Measurements from ENCODE around the gene MRFAP1.
"Not testable (repeated sequence)": the region's sequence is repeated elsewhere in the genome, so short reads cannot be mapped to it uniquely, and the experiment has no call there.

Gene MRFAP1

GRCh38 chr4:6634746-6635145, 5.7 kb upstream of the MRFAP1 start:
- H3K36me3 Mint-ChIP-seq, result no peaks in the 10 kb centered on the region
- no peaks in the 10 kb centered on the region for H3K4me1 Mint-ChIP-seq
- H3K27ac Mint-ChIP-seq, result no peak overlapping the region
- no peak for ATAC-seq (ENCODE audit: low read depth)
- no peaks in the 10 kb centered on the region for H3K9me3 Mint-ChIP-seq
- H3K27me3 Mint-ChIP-seq, result no peaks in the 10 kb centered on the region
- DNase-seq (ENCODE audit: low spot score in 2 of 2), result no peak
- H3K4me3 Mint-ChIP-seq, result no peak overlapping the region

GRCh38 chr4:6639137-6639680, 1.3 kb upstream of the MRFAP1 start:
- ATAC-seq (ENCODE audit: low read depth) (no peak), DNase-seq (ENCODE audit: low spot score in 2 of 2) (no peak)
- peaks cover 15% of the 10 kb centered on the region for H3K36me3 Mint-ChIP-seq
- H3K27me3 Mint-ChIP-seq, result no peaks in the 10 kb centered on the region
- peak overlapping the region; percentile 29 for H3K4me3 Mint-ChIP-seq
- no peaks in the 10 kb centered on the region for H3K9me3 Mint-ChIP-seq
- H3K27ac Mint-ChIP-seq, result no peak overlapping the region
- peaks cover 22% of the 10 kb centered on the region for H3K4me1 Mint-ChIP-seq

DNA sequence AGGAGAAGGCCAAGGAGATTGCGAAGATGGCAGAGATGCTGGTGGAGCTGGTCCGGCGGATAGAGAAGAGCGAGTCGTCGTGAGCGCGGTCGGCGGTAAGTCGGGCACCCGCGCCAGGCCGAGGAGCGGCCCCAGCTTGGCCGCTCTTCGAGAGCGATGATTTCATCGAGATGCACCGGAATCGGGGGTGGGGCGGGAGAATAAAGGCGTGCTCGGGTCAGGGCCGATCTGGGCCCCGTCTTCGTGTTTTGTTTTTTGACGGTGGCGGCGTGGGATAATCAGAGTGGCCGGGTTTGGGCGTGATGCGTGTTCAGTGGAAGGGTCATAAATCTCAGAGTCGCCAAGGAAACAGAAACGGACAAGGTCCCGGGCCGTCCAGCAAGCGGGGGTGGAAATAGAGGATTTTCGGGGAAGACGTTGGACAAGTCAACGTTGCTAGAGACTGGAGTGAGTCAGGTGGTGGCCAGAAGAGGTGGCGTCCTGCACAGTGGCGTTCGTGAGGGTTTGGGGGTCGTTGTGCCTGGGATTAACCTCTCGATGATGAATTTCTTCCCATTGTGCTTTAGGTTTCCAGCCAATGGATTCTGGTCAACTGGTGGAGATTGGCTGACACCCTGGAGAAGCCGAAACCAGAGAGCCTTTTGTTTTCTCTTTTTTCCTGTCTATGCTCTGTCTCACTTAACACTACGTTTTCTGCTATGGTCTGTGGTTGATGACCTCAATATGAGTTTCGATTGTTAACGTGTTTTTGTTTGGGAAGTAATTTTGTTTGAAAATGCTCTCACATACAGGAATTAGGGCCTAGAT, 882 bp downstream of the MRFAP1 start:
- H3K36me3 Mint-ChIP-seq, result peaks cover 15% of the 10 kb centered on the region
- ATAC-seq (ENCODE audit: low read depth) (peak; percentile 41), DNase-seq (ENCODE audit: low spot score in 2 of 2) (peak in 1 of 2 donors; percentile 42)
- H3K4me1 Mint-ChIP-seq, result peaks cover 22% of the 10 kb centered on the region
- peak overlapping the region; percentile 98 for H3K4me3 Mint-ChIP-seq
- peak overlapping the region; percentile 99 for H3K27ac Mint-ChIP-seq
- no peaks in the 10 kb centered on the region for H3K27me3 Mint-ChIP-seq
- no peaks in the 10 kb centered on the region for H3K9me3 Mint-ChIP-seq

DNA sequence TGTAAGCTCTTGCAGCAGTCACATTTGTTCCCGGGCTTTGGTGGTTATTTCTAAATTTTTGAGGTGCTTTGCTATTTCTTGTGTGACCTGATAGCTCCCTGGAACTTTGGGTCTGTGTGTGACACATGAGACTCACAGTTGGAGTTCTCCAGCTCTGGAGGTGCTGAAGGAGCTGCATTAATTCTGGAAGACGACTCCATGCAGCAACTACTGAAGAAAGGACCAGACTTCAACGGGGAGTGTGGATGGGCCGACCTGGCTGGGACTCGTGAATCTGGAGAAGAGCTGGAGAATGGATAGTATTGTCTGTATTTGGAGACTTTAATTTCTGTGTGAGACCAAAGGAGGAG, 1.5 kb downstream of the MRFAP1 start:
- DNase-seq (ENCODE audit: low spot score in 2 of 2), result no peak
- Mint-ChIP-seq H3K9me3 (no peaks in the 10 kb centered on the region), H3K36me3 (peaks cover 15% of the 10 kb centered on the region), H3K4me1 (peaks cover 22% of the 10 kb centered on the region), H3K27ac (peak overlapping the region; percentile 99), H3K4me3 (peak overlapping the region; percentile 98), H3K27me3 (no peaks in the 10 kb centered on the region)
- no peak for ATAC-seq (ENCODE audit: low read depth)

DNA sequence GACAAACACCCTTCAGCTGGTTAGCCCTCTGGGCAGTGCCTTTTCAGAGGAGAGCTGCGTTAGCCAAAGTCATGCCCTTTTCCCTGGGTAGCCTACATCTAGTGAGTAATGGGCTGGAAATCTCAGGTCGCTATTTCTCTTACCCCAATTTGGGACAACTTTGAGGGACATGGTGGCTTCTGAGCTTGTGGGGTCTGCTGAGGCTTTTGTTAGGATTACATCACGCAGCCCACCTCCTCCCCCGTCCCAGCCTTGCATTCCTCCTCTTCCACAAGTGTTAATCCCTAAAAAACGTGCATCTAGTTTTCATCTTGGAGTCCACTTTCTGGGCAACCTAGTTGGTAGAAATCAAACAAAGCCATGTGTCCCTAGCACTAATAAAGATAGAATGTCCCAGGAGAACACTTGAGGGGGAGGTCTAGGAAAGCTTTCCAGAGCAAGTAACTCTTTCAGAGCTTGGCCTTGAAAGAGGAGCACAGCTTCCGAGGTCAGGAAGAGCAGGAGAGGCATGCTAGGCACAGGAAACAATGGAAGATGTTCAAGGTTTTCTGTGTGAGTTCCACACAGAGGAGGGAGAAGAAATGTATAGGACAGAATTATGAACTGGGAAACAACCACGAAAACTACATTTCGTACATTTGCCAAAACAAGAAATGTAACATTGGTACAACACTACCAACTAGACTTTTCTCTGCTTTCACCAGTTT, 2.8 kb downstream of the MRFAP1 start:
- H3K4me3 Mint-ChIP-seq, result no peak overlapping the region

DNA sequence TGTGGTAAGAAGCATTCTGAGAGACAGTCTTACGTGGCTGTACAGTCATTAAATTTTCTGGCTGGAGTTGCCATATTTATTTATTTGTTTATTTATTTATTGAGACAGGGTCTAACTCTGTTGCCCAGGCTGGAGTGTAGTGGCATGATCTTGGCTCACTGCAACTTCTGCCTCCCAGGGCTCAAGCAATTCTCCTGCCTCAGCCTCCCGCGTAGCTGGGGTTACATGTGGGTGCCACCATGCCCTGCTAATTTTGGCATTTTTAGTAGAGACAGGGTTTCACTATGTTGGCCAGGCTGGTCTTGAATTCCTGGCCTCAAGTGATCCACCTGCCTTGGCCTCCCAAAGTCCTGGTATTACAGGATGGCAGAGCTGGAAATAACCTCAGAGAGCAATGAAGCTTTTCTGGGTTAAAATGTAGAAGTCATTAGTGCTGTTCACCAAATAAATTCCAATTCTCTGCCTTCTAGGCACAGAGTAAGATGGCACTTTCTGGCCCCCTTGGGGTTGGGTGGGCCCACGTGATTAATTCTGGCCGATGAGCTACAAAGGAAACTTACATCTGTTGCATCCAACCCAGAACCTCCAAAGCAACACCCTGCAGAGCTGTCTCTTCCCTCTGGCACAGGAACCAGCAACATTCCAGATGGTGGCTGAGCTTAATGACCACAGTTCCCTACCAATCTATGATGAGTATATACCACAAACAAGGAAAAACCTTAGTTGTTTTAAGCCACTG, 4.5 kb downstream of the MRFAP1 start:
- H3K27me3 Mint-ChIP-seq, result no peaks in the 10 kb centered on the region
- DNase-seq (ENCODE audit: low spot score in 2 of 2) (no peak), ATAC-seq (ENCODE audit: low read depth) (no peak)
- peaks cover 15% of the 10 kb centered on the region for H3K36me3 Mint-ChIP-seq
- H3K27ac Mint-ChIP-seq, result no peak overlapping the region
- peaks cover 22% of the 10 kb centered on the region for H3K4me1 Mint-ChIP-seq
- no peaks in the 10 kb centered on the region for H3K9me3 Mint-ChIP-seq
- no peak overlapping the region for H3K4me3 Mint-ChIP-seq

More for the DNA sequence above, 2.8 kb downstream of the MRFAP1 start:
- DNase-seq (ENCODE audit: low spot score in 2 of 2) (no peak), ATAC-seq (ENCODE audit: low read depth) (no peak)
- H3K9me3 Mint-ChIP-seq, result no peaks in the 10 kb centered on the region
- peaks cover 15% of the 10 kb centered on the region for H3K36me3 Mint-ChIP-seq
- peaks cover 22% of the 10 kb centered on the region for H3K4me1 Mint-ChIP-seq
- H3K27me3 Mint-ChIP-seq, result no peaks in the 10 kb centered on the region
- H3K27ac Mint-ChIP-seq, result peak overlapping the region; percentile 99

GRCh38 chr4:6647169-6647568, 6.7 kb downstream of the MRFAP1 start:
- no peaks in the 10 kb centered on the region for H3K9me3 Mint-ChIP-seq
- peaks cover 10% of the 10 kb centered on the region for H3K4me1 Mint-ChIP-seq
- ATAC-seq (ENCODE audit: low read depth), result no peak
- no peak overlapping the region for H3K27ac Mint-ChIP-seq
- no peak for DNase-seq (ENCODE audit: low spot score in 2 of 2)
- no peaks in the 10 kb centered on the region for H3K27me3 Mint-ChIP-seq
- H3K4me3 Mint-ChIP-seq, result no peak overlapping the region
- peaks cover 5% of the 10 kb centered on the region for H3K36me3 Mint-ChIP-seq

- no peak for DNase-seq (ENCODE audit: low spot score in 2 of 2)
- H3K27ac Mint-ChIP-seq, result no peak overlapping the region
- no peak overlapping the region for H3K4me3 Mint-ChIP-seq
- peaks cover 3% of the 10 kb centered on the region for H3K36me3 Mint-ChIP-seq
- peaks cover 7% of the 10 kb centered on the region for H3K4me1 Mint-ChIP-seq
- ATAC-seq (ENCODE audit: low read depth), result no peak
- H3K9me3 Mint-ChIP-seq, result no peaks in the 10 kb centered on the region
- H3K27me3 Mint-ChIP-seq, result no peaks in the 10 kb centered on the region
These were observed 7.2 kb downstream of the MRFAP1 start for GRCh38 chr4:6647582-6648230.

- ATAC-seq (ENCODE audit: low read depth), result no peak
- Mint-ChIP-seq H3K9me3 (no peaks in the 10 kb centered on the region), H3K27ac (no peak overlapping the region), H3K36me3 (no peaks in the 10 kb centered on the region), H3K4me3 (no peak overlapping the region), H3K27me3 (peaks cover 2% of the 10 kb centered on the region), H3K4me1 (no peaks in the 10 kb centered on the region)
- DNase-seq (ENCODE audit: low spot score in 2 of 2), result no peak
These were observed 8.7 kb downstream of the MRFAP1 start for GRCh38 chr4:6649216-6649615.

DNA sequence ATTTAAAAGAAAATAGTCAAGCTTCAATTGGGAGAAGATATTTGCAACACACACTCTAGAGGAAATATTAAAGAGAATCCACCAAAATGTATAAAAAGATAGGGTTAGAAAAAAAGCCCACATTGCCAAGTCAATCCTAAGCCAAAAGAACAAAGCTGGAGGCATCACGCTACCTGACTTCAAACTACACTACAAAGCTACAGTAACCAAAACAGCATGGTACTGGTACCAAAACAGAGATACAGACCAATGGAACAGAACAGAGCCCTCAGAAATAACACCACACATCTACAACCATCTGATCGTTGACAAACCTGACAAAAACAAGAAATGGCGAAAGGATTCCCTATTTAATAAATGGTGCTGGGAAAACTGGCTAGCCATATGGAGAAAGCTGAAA, 13.7 kb downstream of the MRFAP1 start:
- DNase-seq (ENCODE audit: low spot score in 2 of 2); H3K9me3 Mint-ChIP-seq; H3K36me3 Mint-ChIP-seq; H3K4me3 Mint-ChIP-seq; H3K27ac Mint-ChIP-seq; H3K4me1 Mint-ChIP-seq; H3K27me3 Mint-ChIP-seq; ATAC-seq (ENCODE audit: low read depth): not testable (repeated sequence)

DNA sequence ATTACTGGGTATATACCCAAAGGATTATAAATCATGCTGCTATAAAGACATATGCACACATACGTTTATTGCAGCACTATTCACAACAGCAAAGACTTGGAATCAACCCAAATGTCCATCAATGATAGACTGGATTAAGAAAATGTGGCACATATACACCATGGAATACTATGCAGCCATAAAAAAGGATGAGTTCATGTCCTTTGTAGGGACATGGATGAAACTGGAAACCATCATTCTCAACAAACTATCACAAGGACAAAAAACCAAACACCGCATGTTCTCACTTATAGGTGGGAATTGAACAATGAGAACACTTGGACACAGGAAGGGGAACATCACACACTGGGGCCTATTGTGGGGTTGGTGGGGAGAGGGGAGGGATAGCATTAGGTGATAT, 14.8 kb downstream of the MRFAP1 start:
- DNase-seq (ENCODE audit: low spot score in 2 of 2); H3K4me1 Mint-ChIP-seq; H3K27ac Mint-ChIP-seq; H3K9me3 Mint-ChIP-seq; H3K4me3 Mint-ChIP-seq; ATAC-seq (ENCODE audit: low read depth); H3K27me3 Mint-ChIP-seq; H3K36me3 Mint-ChIP-seq: not testable (repeated sequence)

GRCh38 chr4:6655924-6656323, 15.4 kb downstream of the MRFAP1 start:
- DNase-seq (ENCODE audit: low spot score in 2 of 2), result no peak
- no peak overlapping the region for H3K4me3 Mint-ChIP-seq
- no peaks in the 10 kb centered on the region for H3K9me3 Mint-ChIP-seq
- ATAC-seq (ENCODE audit: low read depth), result no peak
- peaks cover 11% of the 10 kb centered on the region for H3K27me3 Mint-ChIP-seq
- H3K36me3 Mint-ChIP-seq, result peaks cover 3% of the 10 kb centered on the region
- no peaks in the 10 kb centered on the region for H3K4me1 Mint-ChIP-seq
- H3K27ac Mint-ChIP-seq, result no peak overlapping the region

GRCh38 chr4:6657242-6658208, 17.0 kb downstream of the MRFAP1 start:
- ATAC-seq (ENCODE audit: low read depth) (no peak), DNase-seq (ENCODE audit: low spot score in 2 of 2) (no peak)
- no peak overlapping the region for H3K27ac Mint-ChIP-seq
- peak overlapping the region; percentile 73 for H3K4me3 Mint-ChIP-seq
- H3K9me3 Mint-ChIP-seq, result no peaks in the 10 kb centered on the region
- peaks cover 3% of the 10 kb centered on the region for H3K36me3 Mint-ChIP-seq
- H3K4me1 Mint-ChIP-seq, result peaks cover 2% of the 10 kb centered on the region
- peaks cover 22% of the 10 kb centered on the region for H3K27me3 Mint-ChIP-seq
